ENCODE data around the gene SF3A1. TPM values are rescaled to one million over a fixed set of nuclear protein-coding genes. Genes with fewer than 3 reads are reported as not detected.

SF3A1 gene
- total RNA-seq, 1 experiment from 2014 or later = 182 TPM

DNA sequence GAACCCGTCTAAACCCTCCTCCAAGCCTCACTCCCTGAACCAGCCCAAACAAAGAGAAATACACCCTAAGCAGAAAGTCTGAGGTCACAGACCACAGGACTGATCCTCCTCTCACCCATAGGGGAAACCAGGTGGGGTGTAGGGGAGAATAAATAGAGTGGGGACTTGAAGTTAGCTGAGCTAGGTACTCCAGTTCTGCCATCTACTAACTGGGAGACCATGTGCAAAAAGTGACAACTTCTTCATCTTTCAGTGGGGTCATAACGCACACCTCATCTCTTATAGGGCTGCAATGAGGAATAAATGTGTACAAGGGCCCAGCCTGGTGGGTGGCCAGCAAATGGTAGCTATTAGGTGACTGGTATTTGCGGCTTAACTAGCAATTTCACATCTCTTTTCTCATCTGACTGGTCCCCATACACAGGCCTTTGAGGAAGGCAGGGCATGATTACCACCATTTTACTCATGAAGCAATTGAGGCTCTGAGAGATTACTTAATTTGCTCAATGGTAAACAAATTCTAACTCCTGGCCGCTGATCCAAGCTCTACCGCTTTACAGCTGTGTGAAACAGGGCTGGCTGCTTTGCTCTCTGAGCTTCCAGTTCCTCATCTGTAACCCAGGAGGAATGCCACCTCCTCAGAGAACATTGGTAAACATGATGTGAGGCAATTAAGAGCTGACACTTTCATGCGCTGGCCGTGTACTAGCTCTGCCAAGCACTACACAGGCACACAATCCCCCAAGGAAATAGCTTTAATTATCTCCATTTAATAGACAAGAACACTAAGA is 46.5 kb downstream of the SF3A1 start:
- CTCF ChIA-PET = interaction anchor here (0.9 kb wide), 1 partner anchor 12 kb away, joined by 3 read pairs; no protein-coding TSS in a partner anchor
- H3K4me3 Mint-ChIP-seq (ENCODE audit: unreplicated experiment) = no peak overlapping the region
- no peaks in the 10 kb centered on the region for H3K9me3 ChIP-seq
- no peaks in the 10 kb centered on the region for H3K27me3 ChIP-seq (replicated peaks; ENCODE audit: control insufficient read depth, insufficient read depth, low read length)
- H3K27me3 Mint-ChIP-seq (ENCODE audit: insufficient read depth, unreplicated experiment) = no peaks in the 10 kb centered on the region
- no peak for TF ChIP-seq CTCF (IDR thresholded peaks at IDR 0.05; ENCODE audit: insufficient read depth in 1 of 2, low read depth in 1 of 2, low read length in 1 of 2, severe bottlenecking in 1 of 2, unreplicated experiment in 1 of 2)
- H3K36me3 Mint-ChIP-seq (ENCODE audit: insufficient read depth, unreplicated experiment) = peaks cover 1% of the 10 kb centered on the region
- no peak overlapping the region for H3K27ac Mint-ChIP-seq (ENCODE audit: unreplicated experiment)
- H3K4me1 ChIP-seq = peaks cover 4% of the 10 kb centered on the region; the same call in 1 of the 2 replicates
- intact Hi-C loops (cut with micrococcal nuclease; ENCODE audit: unreplicated experiment) = no loop called here
- no peaks in the 10 kb centered on the region for H3K9me3 Mint-ChIP-seq (ENCODE audit: unreplicated experiment)
- BruUV-seq (replicated peaks) = no TSS peak
- peaks cover 33% of the 10 kb centered on the region for H3K4me1 Mint-ChIP-seq (ENCODE audit: low read depth, unreplicated experiment)
- no peaks in the 10 kb centered on the region for H3K36me3 ChIP-seq (ENCODE audit: control insufficient read depth, insufficient read depth, low read length)
- no peak overlapping the region for H3K4me3 ChIP-seq (ENCODE audit: low read depth, low read length)
- POLR2A ChIA-PET = no interaction called here
- DNase-seq = no peak

DNA sequence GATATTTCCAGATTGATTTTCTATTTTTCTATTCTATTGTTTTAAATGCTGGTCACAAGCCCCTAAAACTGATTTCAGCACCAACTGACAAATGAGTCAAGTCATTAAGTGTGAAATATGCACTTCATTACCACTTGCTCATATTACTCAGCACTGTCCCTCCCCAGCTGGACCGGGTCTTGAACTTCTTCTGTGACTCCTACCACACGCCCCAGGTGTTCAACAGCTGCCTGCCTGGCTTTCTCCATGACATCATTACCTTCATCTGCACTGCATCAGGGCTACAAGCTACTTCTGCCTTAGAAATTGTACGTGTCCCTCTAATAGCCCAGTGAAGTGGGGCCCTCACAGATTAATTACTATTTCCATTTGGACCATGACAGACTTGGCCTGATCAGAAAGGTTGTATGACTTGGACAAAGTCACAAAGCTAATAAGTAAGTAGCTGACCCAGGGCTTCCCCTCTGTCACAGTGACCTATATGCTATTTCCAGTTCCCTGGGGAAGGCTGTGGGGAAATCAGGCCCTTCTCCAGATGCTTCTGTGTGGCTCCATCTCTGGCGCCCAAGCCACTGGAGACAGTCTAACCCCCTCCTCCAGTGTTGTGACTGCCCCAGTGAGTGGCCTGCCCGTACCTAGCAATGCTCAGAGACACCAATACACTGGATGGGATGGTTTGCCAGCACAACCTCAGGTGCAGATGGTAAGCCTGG is 48.0 kb downstream of the SF3A1 start:
- no TSS peak for BruUV-seq (replicated peaks)
- Mint-ChIP-seq H3K27me3 (ENCODE audit: insufficient read depth, unreplicated experiment) (no peaks in the 10 kb centered on the region), H3K4me1 (ENCODE audit: low read depth, unreplicated experiment) (peaks cover 33% of the 10 kb centered on the region), H3K27ac (ENCODE audit: unreplicated experiment) (no peak overlapping the region), H3K9me3 (ENCODE audit: unreplicated experiment) (no peaks in the 10 kb centered on the region), H3K36me3 (ENCODE audit: insufficient read depth, unreplicated experiment) (peaks cover 11% of the 10 kb centered on the region), H3K4me3 (ENCODE audit: unreplicated experiment) (no peak overlapping the region)
- Histone ChIP-seq H3K4me3 (ENCODE audit: low read depth, low read length) (no peak overlapping the region), H3K36me3 (ENCODE audit: control insufficient read depth, insufficient read depth, low read length) (no peaks in the 10 kb centered on the region), H3K4me1 (no peaks in the 10 kb centered on the region; the same call in 1 of the 2 replicates), H3K27me3 (replicated peaks; ENCODE audit: control insufficient read depth, insufficient read depth, low read length) (no peaks in the 10 kb centered on the region), H3K9me3 (no peaks in the 10 kb centered on the region)
- CTCF ChIA-PET = interaction anchor here (0.9 kb wide), 1 partner anchor 21 kb away, joined by 3 read pairs; no protein-coding TSS in a partner anchor
- intact Hi-C loops (cut with micrococcal nuclease; ENCODE audit: unreplicated experiment) = no loop called here
- TF ChIP-seq CTCF (IDR thresholded peaks at IDR 0.05; ENCODE audit: insufficient read depth in 1 of 2, low read depth in 1 of 2, low read length in 1 of 2, severe bottlenecking in 1 of 2, unreplicated experiment in 1 of 2) = no peak
- POLR2A ChIA-PET = no interaction called here
- no peak for DNase-seq

DNA sequence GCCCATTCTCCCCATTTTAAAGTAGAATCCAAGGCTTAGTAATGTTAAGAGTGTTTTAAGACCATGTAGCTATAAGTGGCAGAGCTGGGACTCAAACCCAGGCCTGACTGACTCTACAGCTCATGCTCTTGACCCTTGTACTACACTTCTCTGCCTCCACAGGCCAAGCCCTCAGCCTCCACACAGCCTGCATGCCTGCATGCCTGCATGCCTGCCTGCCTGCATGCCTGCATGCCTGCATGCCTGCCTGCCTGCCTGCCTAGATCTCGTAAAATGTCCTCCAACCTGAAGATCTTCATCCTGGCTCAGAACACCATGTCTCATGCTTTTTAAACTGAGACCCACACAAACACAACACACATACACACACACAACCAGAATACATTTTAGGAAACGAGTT is 48.6 kb downstream of the SF3A1 start:
- CTCF ChIA-PET = interaction anchor here (0.9 kb wide), 1 partner anchor 20 kb away, joined by 3 read pairs; no protein-coding TSS in a partner anchor

More for the DNA sequence above, 48.6 kb downstream of the SF3A1 start:
- H3K27me3 Mint-ChIP-seq (ENCODE audit: insufficient read depth, unreplicated experiment) = no peaks in the 10 kb centered on the region
- peaks cover 30% of the 10 kb centered on the region for H3K4me1 Mint-ChIP-seq (ENCODE audit: low read depth, unreplicated experiment)
- BruUV-seq (replicated peaks) = no TSS peak
- no peaks in the 10 kb centered on the region for H3K9me3 ChIP-seq
- H3K4me1 ChIP-seq = no peaks in the 10 kb centered on the region; the same call in 1 of the 2 replicates
- intact Hi-C loops (cut with micrococcal nuclease; ENCODE audit: unreplicated experiment) = no loop called here
- DNase-seq = no peak
- no peaks in the 10 kb centered on the region for H3K36me3 ChIP-seq (ENCODE audit: control insufficient read depth, insufficient read depth, low read length)
- peaks cover 11% of the 10 kb centered on the region for H3K36me3 Mint-ChIP-seq (ENCODE audit: insufficient read depth, unreplicated experiment)
- no peak overlapping the region for H3K4me3 Mint-ChIP-seq (ENCODE audit: unreplicated experiment)
- no peak overlapping the region for H3K27ac Mint-ChIP-seq (ENCODE audit: unreplicated experiment)
- POLR2A ChIA-PET = interaction anchor here (0.5 to 1.7 kb wide), 2 partner anchors 10 to 19 kb away, joined by 4 to 7 read pairs; partner anchors contain the start of gene TBC1D10A
- H3K27me3 ChIP-seq (replicated peaks; ENCODE audit: control insufficient read depth, insufficient read depth, low read length) = no peaks in the 10 kb centered on the region
- H3K4me3 ChIP-seq (ENCODE audit: low read depth, low read length) = no peak overlapping the region
- no peaks in the 10 kb centered on the region for H3K9me3 Mint-ChIP-seq (ENCODE audit: unreplicated experiment)
- no peak for TF ChIP-seq CTCF (IDR thresholded peaks at IDR 0.05; ENCODE audit: insufficient read depth in 1 of 2, low read depth in 1 of 2, low read length in 1 of 2, severe bottlenecking in 1 of 2, unreplicated experiment in 1 of 2)

All from Caco-2 (cell line).